Esophagus (tissue), 2 donors: Measurements from ENCODE around the gene NPHS2. TPM values are rescaled to one million over a fixed set of nuclear protein-coding genes. Genes with fewer than 3 reads are reported as not detected.
"Not testable (repeated sequence)": the region's sequence is repeated elsewhere in the genome, so short reads cannot be mapped to it uniquely, and the experiment has no call there.

ENCODE experiments used
- H3K27ac ChIP-seq, 2 donors: one replicate each; pipeline ENCODE4 v1.5.1; 2013; ENCODE audit warnings: low read depth in 2 of 2, mild to moderate bottlenecking in 2 of 2, inconsistent platforms in 1 of 2, low read length in 1 of 2, moderate library complexity in 1 of 2
- H3K27me3 ChIP-seq, 2 donors: one replicate each; pipeline ENCODE4 v1.6.1; 2013; ENCODE audit warnings: low read length in 2 of 2, control low read depth in 1 of 2, mild to moderate bottlenecking in 1 of 2; ENCODE audit not compliant: insufficient read depth in 2 of 2, control insufficient read depth in 1 of 2
- H3K36me3 ChIP-seq, 2 donors: one replicate each; pipeline ENCODE4 v1.6.1; 2013; ENCODE audit warnings: low read length in 1 of 2; ENCODE audit not compliant: control insufficient read depth in 2 of 2, insufficient read depth in 2 of 2
- H3K4me1 ChIP-seq, 2 donors: one replicate each; pipeline ENCODE4 v1.6.1; 2013; ENCODE audit warnings: low read length in 1 of 2; ENCODE audit not compliant: control insufficient read depth in 2 of 2, insufficient read depth in 2 of 2
- H3K4me3 ChIP-seq, 2 donors: one replicate each; pipeline ENCODE4 v1.5.1; 2013; ENCODE audit warnings: low read length in 2 of 2, mild to moderate bottlenecking in 2 of 2, low read depth in 1 of 2, moderate library complexity in 1 of 2
- H3K9me3 ChIP-seq, 2 donors: one replicate each; pipeline ENCODE4 v1.6.1; 2013; ENCODE audit warnings: mild to moderate bottlenecking in 2 of 2, low read depth in 1 of 2, low read length in 1 of 2, moderate library complexity in 1 of 2; ENCODE audit not compliant: control insufficient read depth in 2 of 2, insufficient read depth in 1 of 2
- WGBS, 2 donors: extraction: QIAGEN DNeasy Blood & Tissue Kit; methylation state at CpG; one replicate each; pipeline ENCODE4 v1.1.7; 2013; 5-methylcytosine and 5-hydroxymethylcytosine counted together
- polyA plus RNA-seq, 2 donors: library from polyadenylated mRNA; stranded (reverse); fragments of 200-250 nt; gene quantifications; one replicate each; pipeline ENCODE4 v1.2.3, GENCODE V29; 2013
- donor health status: healthy with polysubstance abuse.
- donor health status: Bipolar disorder and iron deficiency.

NPHS2 gene
- polyA plus RNA-seq, 2 donors: not detected

- no peaks in the 10 kb centered on the region for H3K9me3 ChIP-seq
Observed at GRCh38 chr1:179548666-179549367, 26.9 kb downstream of the NPHS2 start.

DNA sequence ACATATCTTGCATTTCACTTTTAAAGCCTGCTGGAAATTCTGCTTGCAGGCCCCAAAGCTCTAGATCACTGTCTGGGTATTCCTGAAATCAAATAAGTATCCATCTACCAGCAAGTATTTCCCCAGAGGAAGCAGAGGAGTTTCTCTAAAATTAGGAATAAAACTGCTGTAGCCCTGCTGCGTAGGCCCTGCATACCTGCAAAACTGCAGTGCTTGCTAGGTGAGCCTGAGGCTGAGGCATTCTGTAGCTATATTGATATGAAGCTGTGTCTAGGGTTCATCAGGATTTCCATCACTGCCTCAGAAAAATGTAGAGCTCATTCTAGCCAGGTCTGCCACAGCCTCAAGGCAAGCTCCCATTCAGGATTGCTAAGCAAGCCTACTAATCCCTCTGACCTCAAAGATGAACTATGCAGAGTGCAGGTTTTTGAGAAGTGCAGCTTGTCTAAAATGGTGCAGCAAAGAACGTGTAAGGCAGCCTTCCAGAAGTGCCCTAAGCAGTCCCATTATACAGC, 28.7 kb downstream of the NPHS2 start:
- Histone ChIP-seq H3K9me3 (peaks cover 0 to 2% of the 10 kb centered on the region in 2 donors), H3K27ac (no peak overlapping the region), H3K27me3 (no peaks in the 10 kb centered on the region), H3K4me1 (no peaks in the 10 kb centered on the region), H3K36me3 (no peaks in the 10 kb centered on the region), H3K4me3 (no peak overlapping the region)
- 45 to 75% methylated on average over 2 of the region's 2 CpGs for WGBS, 2 donors

More at GRCh38 chr1:179548666-179549367, 26.9 kb downstream of the NPHS2 start:
- Histone ChIP-seq H3K36me3 (no peaks in the 10 kb centered on the region), H3K27ac (no peak overlapping the region), H3K4me3 (no peak overlapping the region), H3K4me1 (no peaks in the 10 kb centered on the region), H3K27me3 (no peaks in the 10 kb centered on the region)
- 69 to 74% methylated on average over 3 of the region's 3 CpGs for WGBS, 2 donors

DNA sequence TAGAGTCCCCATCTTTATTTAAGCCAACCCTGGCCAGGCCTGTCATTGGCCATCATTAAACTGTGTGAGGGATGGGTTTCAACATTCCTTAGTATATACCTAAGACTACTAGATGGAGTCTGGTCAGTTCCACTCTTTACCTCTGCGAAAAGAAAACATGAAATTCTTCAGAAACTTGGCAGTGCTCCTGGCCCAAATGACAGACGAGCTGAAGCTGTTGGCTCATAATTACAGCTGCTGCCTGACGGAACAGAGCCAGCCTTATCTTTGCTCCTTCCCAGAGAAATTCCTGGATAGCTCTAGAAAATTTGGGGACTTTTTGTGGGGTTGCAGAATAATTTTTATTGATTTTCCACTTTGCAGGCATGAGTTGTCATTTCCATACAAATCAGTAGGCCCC, 30.4 kb downstream of the NPHS2 start:
- Histone ChIP-seq H3K36me3 (no peaks in the 10 kb centered on the region), H3K4me3 (no peak overlapping the region), H3K27ac (no peak overlapping the region), H3K27me3 (no peaks in the 10 kb centered on the region), H3K4me1 (no peaks in the 10 kb centered on the region), H3K9me3 (peaks cover 2 to 3% of the 10 kb centered on the region in 2 donors)
- WGBS, 2 donors: 29 to 33% methylated on average over 3 of the region's 3 CpGs

DNA sequence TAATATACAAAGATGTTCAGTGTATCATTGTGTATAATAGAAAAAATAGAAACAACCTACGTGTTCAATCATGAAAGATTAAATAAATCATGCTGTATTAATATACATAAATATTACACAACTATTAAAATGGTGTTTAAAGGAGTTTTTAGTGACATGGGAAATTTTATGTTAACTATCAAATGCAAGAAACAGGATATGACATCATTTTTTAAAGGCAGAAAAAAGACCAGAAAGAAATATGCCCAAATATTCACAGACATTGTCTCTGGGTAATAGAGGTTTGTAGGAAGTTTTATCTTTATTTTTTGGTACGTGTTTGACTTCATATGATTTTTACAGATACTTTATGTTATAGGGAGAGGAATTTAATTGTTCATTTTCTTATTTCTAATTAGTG, 34.0 kb downstream of the NPHS2 start:
- Histone ChIP-seq H3K9me3 (peaks cover 2 to 3% of the 10 kb centered on the region in 2 donors), H3K27me3 (no peaks in the 10 kb centered on the region), H3K27ac (no peak overlapping the region), H3K36me3 (no peaks in the 10 kb centered on the region), H3K4me1 (no peaks in the 10 kb centered on the region), H3K4me3 (no peak overlapping the region)
- 63 to 72% methylated on average over 2 of the region's 2 CpGs for WGBS, 2 donors

DNA sequence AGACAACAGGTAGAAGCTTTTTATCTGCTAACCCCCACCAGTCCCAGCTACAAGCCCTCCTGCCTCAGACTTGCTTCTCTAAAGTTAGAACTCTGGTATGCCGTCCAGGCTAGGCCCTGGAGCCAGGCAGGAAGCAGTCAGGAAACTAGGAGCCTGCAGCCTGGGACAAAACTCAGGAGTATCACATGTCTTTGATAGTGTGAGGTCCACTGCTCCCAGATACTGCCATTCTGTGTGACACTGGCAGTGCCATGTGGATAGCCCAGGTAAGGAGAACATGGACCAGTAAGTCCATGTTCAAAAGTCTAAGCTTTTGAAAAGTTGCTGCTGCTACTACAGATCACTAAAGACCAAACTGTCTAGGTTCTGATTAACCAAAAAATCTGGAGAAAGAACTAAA, 45.4 kb downstream of the NPHS2 start:
- H3K4me1 ChIP-seq: no peaks in the 10 kb centered on the region
- no peaks in the 10 kb centered on the region for H3K36me3 ChIP-seq
- H3K27me3 ChIP-seq: no peaks in the 10 kb centered on the region
- WGBS, 2 donors: 61 to 82% methylated on average over 1 of the region's 1 CpG
- no peak overlapping the region for H3K4me3 ChIP-seq
- H3K27ac ChIP-seq: no peak overlapping the region
- H3K9me3 ChIP-seq: no peaks in the 10 kb centered on the region

DNA sequence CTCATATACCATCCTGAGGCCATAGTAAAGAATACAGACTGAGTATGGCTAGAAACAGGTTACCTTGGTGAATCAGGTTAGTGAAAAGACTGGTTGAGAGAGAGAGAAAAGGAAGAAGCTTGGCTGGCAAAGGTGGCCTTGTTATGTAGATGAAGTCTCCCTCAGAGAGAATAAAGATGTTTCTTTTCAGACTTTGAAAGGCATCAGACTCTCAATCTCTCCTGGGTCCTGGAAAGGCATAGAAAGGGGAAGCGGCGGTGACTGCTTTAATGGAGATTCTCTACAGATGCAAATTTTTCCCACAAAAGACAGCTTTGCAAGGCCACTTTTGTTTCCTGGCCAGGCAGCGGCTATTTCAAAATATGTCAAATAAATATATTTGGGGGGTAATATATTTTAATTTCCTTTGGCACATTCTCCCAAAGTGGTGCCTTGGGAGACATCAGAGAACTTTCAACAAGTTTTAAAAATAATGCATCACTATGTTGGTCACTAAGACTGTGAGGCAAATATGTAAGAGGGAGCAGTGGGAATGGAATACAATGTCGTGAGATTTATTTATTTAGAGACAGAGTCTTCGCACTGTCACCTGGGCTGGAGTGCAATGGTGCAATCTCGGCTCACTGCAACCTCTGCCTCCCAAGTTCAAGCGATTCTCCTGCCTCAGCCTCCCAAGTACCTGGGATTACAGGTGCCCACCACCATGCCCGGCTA, 46.1 kb downstream of the NPHS2 start:
- H3K27me3 ChIP-seq: no peaks in the 10 kb centered on the region
- 79% methylated on average over 8 of the region's 8 CpGs for WGBS, 2 donors
- H3K27ac ChIP-seq: no peak overlapping the region
- H3K9me3 ChIP-seq: no peaks in the 10 kb centered on the region
- no peaks in the 10 kb centered on the region for H3K36me3 ChIP-seq
- H3K4me1 ChIP-seq: no peaks in the 10 kb centered on the region
- no peak overlapping the region for H3K4me3 ChIP-seq

DNA sequence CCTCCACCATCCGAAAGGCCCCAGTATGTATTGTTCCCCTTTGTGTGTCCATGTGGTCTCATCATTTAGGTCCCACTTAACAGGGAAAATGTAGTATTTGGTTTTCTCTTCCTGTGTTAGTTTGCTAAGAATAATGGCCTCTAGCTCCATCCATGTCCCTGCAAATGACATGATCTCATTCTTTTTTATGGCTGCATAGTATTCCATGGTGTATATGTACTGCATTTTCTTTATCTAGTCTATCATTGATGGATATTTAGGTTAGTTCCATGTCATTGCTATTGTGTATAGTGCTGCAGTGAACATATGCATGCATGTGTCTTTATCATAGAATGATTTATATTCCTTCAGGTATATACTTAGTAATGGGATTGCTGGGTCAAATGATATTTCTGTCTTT, 57.2 kb downstream of the NPHS2 start:
- H3K27me3 ChIP-seq, H3K27ac ChIP-seq, H3K4me1 ChIP-seq, H3K9me3 ChIP-seq, H3K36me3 ChIP-seq, H3K4me3 ChIP-seq: not testable (repeated sequence)
- 94 to 96% methylated on average over 1 of the region's 1 CpG for WGBS, 2 donors

DNA sequence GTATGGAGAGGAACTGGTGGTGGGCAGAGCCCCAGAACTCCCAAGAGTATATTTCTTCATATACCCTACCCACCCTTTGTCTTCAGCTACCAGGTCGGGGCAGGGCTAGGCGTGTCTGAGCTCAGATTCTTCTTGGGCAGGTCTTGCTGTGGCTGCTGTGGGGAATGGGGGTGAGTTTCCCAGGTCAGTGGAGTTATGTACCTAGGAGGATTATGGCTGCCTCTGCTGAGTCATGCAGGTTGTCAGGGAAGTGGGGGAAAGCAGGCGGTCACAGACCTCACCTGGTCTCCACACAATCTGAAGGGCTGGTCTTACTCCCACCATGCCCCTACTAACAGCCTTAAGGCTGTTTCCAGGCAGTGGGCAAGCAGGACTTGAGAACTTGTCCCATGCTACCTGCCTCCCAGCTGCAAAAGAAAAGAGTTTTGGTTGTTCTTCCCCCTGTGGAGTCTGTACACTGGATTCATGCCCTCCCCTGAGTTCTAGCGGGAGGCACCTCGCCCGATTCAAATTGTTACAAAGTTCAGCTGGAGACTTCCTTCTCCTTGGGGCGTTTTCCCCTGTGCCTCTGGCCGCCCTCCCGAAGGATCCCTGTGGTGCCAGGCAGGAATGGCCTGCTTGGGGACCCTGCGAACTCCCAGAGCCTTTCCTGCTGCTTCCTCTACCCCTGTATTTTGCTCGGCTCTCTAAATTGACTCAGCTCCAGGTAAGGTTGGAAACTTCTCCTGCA, 58.6 kb downstream of the NPHS2 start:
- 60 to 62% methylated on average over 11 of the region's 11 CpGs for WGBS, 2 donors
- no peaks in the 10 kb centered on the region for H3K4me1 ChIP-seq
- H3K4me3 ChIP-seq: no peak overlapping the region
- no peaks in the 10 kb centered on the region for H3K27me3 ChIP-seq
- H3K36me3 ChIP-seq: no peaks in the 10 kb centered on the region
- no peak overlapping the region for H3K27ac ChIP-seq
- no peaks in the 10 kb centered on the region for H3K9me3 ChIP-seq

DNA sequence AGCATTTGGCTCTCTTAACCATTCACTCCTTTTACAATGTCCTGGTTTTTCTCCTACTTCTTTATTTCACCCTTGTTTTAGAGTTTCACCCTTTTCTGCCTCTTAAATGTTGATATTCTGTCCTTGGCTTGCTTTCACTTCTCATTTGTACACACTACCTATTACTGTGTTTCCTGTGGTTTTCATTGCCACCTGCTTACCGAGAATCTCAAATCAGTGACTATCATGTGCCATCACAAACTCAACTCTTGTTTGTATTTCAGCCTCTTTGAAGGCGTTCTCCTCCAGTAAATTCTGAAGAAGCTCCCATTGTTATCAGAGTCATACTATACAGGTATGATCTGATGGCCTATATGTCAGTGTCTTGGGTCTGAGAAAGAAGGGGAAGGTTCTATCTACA, 65.7 kb downstream of the NPHS2 start:
- WGBS, 2 donors: 35 to 39% methylated on average over 2 of the region's 2 CpGs
- Histone ChIP-seq H3K4me3 (no peak overlapping the region), H3K27ac (no peak overlapping the region), H3K9me3 (no peaks in the 10 kb centered on the region), H3K4me1 (no peaks in the 10 kb centered on the region), H3K36me3 (no peaks in the 10 kb centered on the region), H3K27me3 (no peaks in the 10 kb centered on the region)
